ENCODE data around the gene KREMEN1.
"Not testable (repeated sequence)": the region's sequence is repeated elsewhere in the genome, so short reads cannot be mapped to it uniquely, and the experiment has no call there.

Gene KREMEN1, protein sequence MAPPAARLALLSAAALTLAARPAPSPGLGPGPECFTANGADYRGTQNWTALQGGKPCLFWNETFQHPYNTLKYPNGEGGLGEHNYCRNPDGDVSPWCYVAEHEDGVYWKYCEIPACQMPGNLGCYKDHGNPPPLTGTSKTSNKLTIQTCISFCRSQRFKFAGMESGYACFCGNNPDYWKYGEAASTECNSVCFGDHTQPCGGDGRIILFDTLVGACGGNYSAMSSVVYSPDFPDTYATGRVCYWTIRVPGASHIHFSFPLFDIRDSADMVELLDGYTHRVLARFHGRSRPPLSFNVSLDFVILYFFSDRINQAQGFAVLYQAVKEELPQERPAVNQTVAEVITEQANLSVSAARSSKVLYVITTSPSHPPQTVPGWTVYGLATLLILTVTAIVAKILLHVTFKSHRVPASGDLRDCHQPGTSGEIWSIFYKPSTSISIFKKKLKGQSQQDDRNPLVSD

DNA sequence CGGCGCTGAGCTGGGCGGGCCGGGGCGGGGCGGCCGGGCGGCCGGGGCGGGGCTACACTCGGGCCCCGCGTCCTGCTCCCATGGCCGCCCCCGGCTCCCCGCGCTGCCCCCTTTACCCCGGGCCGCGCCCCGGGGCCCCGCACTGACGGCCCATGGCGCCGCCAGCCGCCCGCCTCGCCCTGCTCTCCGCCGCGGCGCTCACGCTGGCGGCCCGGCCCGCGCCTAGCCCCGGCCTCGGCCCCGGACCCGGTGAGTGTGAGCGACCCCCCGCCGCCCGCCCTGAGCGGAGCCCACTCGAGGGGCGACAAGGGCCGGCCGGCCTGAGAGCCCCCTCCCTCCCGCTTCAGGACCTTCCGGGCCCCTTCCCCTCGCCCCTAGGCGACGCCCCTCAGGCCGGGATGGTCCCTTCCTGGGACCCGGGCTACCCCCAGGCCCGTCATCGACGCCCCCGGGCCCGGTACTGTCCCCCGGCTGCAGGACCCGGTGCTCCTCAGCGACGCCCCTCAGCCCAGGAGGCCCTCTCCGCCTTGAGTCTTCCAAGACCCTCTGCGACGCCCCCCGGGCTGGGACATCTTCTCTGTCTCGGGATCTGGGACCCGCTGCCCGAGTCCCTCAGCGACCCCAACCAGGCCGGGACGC is at the start of gene KREMEN1:
KREMEN1 (plus strand) TSS at position 57 of the 639 bp plus-strand sequence; CDS start at position 153, 96 bp downstream.
- DNase-seq: no peak

DNA sequence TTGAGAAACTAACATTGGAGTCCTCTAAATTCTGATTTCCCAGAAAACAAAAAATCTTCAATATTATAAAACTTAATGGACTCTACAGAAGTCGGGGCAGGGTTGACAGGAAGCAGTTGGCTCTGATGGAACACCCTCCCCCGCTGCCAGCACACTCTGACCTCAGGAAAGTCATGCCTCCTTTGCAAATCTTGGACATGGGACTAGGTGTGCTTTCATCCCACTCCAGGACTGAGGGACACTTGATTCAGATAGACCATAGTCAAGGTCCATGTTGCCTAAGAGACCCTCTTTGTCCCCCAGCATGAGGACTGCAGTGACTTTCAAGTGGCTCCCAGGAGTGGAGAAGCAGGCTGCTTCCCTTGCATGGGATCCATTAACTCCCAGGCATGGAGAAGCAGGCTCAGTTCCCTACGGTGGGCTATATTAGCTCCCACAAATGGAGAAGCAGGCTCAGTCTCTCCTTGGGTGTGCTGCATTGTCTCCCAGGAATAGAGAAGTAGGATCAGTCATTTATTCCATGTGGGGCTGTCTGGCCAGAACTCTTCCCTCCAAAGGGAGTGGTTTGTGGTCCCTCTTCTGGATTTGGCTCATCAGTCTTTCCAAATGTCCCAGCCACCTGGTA is 49.6 kb upstream of the KREMEN1 start:
- DNase-seq: no peak

DNA sequence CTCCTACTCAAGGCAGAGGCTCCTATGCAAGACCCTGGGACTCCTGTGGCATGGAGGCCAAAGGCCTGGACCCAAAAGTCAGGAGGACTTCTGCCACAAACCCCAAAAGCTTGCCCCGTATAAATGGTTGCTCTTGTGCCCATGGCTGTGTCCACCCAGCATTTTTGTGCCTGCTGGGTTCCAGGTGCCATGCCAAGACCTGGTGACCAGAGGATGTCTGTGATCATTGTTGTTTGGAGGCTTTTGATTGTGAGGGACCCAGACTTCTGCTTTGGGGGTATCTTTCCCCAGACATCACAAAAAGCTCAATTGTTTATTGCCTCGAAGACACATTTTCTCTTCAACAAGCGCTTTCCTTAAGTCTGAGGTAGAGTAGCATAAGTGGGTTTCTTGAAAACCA is 46.3 kb upstream of the KREMEN1 start:
- no peak for DNase-seq

DNA sequence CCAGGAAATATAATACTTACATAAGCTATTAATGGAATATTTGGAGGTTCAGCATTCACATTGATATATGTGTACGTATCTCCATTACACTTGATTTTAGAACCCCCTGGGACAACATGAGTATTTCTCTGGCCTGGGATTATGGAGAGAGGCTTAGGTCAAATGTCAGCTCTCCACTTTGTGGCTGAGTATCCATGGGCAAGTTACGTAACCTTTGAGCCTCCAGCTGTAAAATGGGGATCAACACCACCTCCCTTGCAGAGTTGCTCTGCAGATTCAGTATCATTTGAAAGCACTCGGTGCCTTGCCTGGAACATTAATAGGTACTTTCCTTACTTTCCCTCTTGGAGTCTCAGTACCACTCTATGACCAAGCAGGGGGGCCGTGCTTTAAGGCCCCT is 44.4 kb upstream of the KREMEN1 start:
- DNase-seq: no peak

DNA sequence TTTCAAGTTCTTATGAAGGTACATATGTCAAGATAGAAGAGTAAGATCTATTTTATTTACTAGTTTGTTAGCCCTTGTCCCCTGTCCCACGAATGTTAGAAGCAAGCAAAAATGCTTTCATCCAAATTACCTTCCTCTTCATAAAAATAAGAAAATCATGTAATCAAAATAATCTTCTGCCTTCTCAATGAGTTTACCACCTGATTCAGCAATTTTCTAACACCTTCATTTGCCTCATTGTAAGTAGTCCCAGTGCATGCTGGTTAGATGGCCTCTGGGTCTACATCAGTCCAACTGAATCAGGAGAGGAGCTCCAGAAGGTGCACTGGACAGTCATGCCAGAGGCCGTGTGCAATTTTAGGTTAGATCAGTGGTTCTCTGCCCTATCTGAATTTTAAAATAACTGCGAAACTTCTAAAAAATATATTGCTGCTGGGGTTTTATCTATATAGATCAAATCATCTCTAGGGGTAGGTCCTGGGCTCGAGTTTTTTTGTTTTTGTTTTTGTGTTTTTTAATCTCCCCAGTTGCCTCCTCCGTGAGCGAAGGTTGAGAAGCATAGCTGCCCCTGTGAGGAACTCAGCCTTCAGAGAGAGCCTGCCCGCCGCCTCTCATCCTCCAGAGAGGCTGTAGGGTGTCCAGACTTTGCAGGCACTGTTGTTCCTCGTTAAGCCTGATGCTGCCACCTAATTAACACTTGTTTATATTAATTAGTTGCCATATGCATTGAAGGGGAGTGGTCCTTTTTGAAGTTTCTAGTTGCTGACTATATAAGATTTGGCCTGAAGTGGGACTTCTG is 43.4 kb upstream of the KREMEN1 start:
- DNase-seq: no peak

DNA sequence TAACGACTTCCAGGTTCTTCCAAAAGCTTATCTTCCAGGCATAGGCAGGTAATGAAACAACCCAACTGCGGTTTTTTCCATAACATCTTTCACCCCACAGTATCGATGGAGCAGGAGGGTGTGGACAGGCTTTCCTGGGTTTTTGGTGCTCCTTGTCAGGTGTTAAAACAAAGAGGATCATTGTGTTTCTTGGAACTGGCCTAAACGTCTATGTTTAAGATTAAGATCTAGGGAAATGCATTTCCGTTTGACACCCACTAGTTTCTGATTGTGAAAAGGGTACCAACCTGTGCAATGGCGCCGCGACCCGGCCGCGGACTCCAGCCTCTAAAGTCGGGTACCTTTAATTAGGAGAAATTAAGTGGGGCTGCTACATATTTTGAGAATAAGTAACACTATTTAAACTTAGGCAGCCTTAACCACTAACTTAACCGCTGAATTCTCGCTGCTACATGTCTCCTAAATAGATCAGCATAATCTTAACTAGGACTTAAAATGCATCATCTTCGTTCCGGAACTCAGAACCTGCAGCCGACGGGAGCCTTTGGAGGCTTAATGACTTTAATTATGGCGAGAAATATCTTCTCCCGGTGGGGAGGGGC is 42.7 kb upstream of the KREMEN1 start:
- DNase-seq: no peak

DNA sequence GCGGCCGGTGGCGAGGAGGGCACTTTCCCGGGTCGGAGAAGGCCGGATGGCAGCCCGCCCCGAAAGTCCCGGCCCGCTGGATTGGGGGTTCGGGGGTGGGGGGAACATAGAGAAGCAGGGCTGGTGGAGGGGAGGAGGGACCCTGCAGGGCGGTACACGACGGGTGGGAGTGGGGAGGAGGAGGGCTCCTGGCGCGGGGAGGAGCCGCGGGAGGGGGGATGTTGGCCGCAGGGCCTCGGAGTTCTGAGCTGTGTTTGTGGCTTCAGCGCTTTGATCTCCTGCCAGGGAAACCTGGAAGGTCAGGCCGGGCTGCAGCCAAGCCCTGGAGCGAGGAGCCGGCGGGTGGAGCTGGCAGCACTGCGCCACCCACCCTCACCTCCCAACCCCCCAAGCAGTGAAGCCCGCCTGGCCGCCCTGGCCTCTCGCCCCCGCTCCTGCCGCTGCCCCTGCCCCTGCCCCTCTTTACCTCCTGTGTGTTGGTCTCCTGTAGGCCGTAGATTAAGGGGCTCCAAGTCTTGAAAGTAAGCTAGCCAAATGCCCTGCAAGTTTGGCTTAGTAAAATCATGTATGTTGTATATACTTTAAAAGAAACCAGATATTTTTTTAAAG is 42.1 kb upstream of the KREMEN1 start:
- DNase-seq: peak in 49 of 58 donors; percentile 13 to 82 (median 54)

DNA sequence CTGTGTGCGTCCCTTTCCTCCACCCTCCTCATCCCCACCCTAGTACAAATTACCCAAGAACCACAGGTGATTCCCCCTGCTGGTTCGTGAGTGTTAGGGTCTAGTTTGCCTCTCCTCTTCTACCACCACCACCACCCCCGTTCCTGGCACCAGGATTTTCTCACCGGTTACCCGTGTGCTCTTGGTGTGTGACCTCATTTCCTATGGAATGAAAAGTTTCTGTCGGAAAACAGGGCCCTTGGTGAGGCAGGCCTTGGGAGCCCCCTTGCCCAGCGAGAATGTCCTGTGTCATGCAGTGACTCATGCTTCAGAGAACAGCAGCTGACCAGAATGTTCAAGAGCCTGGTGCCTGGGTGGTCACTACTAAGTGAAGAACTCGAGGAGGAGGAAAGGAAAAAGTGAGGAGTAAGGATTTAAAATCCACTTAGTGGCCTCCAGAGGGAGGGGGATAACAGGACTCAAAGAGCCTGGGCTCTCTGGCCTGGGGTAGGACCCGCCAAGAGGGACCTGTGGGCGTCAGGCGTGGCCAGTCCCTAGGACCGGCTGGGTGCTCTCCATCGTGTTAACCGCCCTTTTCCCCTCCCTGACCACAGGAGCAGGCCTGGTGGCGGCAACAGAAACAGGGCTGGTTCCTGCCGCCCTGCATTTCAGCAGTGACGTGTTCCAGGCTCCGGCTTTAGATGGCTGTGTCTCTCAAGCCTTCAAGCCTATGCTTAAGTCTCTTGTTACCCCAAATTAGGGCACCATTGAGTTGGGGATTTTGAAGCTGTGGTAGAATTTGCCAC is 41.4 kb upstream of the KREMEN1 start:
- DNase-seq: peak in 12 of 58 donors; percentile 10 to 58 (median 23)

DNA sequence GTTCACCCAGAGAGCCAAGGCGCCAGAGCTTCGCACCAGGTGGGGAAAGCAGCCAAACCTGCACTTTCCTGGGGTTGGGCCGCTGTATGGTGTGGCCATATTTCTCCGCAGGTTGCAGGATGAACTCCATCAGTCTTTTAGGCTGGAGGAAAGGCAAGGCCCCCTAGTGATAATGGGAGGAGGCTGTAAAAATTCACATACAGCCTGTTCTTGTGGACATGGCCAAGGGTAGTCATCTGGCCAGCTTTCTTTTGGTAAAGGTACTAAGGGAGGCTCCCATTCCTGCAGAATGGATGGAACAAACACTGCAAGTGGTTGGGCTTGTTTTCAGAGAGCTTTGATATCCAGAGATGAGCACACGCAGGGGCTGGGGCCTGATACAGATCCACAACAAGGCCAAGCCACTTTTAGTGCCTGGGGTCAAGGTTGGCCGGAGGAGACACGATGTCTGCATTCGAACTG is 40.8 kb upstream of the KREMEN1 start:
- no peak for DNase-seq

DNA sequence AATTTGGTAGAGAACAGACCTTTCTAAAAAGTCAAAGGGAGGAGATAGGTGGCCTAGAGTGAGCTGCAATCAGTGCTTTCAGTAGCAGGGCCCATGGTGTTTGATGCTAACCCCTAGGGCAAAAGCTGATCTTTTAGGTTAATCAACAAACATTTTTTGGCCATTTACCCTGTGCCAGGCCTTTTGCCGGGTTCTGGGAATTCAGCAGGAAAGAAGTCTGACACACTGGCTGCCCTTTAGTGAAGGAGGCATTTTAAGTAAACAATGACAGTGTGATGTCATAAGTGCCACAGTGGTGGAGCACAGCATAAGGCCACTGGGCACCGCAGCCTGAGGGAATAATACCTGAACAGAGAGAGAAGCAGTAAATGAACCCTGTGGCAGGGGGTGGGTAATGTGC is 40.3 kb upstream of the KREMEN1 start:
- DNase-seq: peak in 5 of 58 donors; percentile 6 to 52 (median 30)

DNA sequence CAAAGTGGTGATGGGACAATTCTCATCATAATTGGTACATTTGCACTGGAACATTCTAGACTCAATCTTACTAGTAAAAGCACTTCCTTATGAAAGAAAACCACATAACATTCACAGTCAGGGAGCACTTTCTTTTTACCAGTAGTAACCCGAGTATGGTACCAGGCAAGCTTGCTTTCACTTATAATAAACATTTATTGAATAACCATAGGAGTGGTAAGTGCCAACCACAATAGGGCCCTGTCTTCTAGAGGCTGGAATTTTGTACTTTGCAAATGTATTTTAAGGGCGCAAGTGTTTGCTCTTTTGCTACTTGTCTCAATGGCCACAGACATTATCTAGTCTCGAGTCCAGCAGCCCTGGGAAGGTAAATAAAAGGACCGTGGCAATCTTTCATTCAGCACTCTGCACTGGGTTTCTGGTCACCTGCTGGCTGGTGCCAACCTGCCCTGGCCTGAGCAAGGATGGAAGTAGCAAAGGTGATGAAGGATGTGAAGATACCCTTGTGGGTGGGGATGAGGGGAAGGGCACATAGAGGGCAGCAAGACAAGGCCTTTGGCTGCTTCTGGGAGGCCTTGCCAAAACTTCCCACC is 35.4 kb upstream of the KREMEN1 start:
- no peak for DNase-seq

DNA sequence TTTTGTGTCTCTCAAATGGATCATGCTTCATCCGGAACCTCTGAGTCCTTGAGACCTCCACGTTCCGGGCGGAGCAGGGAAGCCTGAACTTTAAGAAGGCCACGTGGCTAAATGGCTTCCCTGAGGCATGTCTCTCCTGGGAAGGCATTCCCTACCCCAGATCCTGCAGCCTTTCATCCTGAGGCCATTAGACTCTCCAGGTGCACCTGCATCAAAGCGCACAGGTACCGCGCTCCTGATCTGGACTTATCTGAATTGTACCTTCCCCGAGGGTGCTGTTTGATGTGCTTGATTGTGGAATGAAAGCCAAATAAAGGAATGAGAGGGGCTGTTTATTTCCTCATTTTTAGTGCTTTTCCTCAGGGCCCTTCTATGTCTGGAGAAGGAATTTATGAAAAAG is 33.7 kb upstream of the KREMEN1 start:
- no peak for DNase-seq

DNA sequence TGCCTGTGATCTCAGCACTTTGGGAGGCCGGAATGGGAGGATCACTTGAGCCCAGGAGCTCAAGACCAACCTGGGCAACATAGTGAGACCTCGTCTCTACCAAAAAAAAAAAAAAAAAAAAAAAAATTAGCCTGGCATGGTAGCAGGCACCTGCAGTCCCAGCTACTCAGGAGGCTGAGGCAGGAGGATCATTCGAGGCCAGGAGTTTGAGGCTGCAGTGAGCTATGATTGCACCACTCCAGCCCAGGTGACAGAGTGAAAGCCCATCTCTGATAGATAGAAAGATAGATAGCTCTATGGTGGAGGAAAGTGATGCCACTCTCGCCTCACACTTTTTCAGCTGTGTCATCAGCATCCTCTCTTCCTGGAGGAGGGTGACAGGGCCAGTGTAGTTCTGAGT is 33.2 kb upstream of the KREMEN1 start:
- not testable (repeated sequence) for DNase-seq

DNA sequence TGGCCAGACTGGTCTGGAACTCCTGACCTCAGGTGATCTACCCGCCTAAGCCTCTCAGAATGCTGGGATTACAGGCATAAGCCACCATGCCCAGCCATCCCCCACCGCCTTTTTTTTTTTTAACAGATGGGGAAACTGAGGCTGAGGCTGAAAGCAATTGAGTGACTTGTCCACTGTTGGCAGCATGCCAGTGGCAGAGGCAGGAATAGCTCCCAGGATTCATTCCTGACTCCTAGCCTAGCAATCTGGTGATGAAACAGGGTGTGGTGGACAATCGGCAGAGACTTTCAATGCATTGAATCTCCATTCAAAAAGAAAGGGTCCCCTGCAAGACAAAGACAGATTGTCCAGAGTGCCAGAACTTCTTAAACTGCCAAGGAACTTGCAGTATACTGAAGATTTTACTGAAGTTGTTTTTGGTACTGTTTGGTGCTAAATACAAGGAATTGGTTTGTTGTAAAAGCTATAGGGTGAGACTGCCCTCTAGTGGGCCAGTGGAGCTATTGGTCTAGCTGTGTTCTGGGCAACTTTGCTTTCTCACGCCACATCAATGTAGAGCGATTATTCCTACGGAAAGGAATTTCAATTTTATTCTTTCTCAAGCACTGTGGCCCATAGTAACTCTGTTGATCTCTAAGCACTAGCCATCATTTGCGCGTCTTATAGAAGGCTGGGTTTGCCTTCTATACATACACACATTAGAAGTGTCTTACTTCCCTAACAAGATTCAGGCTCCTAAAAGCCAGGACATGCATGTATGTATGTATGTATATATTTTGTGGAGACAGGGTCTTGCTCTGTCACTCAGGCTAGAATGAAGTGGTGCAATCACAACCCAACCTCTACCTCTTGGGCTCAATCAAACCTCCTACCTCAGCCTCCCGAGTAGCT is 32.2 kb upstream of the KREMEN1 start:
- DNase-seq: peak in 47 of 58 donors; percentile 14 to 83 (median 42)

DNA sequence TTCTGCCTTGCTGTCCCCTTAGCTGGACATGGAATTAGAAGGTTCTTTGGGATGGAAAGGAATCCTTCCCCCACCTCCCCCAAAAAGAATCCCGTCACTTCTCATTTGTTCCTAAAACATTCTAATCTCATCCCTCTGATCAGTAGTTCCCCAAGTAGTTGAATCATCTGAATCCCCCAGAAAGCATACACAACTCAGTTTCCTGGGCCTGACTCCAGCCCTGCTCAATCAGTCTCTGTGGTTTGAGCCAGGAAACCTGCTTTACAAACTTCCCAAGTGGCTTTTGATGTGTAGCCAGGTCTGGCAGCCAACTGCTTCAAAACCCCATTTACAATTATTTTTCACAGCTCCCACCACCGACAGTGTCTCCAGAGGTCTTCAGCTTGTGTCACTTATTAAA is 31.4 kb upstream of the KREMEN1 start:
- peak in 38 of 58 donors; percentile 4 to 86 (median 41) for DNase-seq

DNA sequence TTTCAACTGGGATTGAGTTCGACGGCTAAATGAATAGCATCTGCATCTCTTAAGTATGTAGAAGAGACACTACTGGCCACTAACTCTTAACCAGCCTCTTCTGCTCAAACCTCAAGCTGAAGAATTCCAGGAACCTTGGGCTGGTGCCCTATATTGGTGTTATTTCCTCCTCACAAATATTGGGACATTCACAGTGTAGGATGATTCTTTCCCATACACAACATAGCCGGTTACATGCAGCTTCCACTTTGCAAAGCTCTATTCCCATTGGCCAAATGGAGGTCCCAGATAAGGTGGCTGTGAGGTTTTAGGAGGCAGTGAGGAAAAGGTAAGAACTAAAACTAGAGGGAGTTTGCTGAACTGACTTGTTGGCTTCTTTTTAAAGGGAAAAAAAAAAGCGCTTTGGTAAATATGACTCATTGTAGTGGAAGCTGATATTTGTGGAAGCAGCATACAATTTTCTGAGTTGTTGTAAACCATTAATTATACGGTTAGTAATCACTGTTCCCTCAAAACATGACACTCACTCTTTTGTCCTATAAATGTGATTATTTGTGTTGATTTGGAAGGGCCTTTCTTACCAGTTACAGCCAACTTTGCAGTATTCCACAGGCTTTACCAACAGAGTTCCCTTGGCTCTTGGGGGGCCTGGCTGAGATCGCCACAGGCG is 28.8 kb upstream of the KREMEN1 start:
- no peak for DNase-seq

DNA sequence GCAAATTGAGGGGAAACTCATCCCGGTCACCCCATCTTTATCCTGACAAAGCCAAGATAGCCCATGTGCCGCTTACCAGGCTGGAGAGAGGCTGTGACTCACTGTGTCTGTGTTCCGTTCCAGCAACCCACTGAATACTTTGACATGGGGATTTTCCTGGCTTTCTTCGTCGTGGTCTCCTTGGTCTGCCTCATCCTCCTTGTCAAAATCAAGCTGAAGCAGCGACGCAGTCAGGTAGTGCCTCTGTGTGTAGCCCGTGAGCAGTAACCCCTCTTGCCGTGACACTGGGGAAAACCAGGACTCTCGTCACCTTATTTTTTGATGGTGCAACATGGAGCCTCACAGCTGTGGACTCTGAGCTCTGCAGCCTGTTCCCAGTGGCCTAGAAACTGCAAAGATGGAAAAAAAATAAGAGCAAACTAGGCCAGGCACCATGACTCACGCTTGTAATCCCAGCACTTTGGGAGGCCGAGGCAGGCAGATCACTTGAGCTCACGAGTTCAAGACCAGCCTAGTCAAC is 28.1 kb upstream of the KREMEN1 start:
- peak in 7 of 58 donors; percentile 10 to 46 (median 20) for DNase-seq

All from anterior cingulate cortex (tissue), 58 donors.